Endothelial cell of umbilical vein (primary cell): Measurements from ENCODE around the gene NT5C1B. TPM values are rescaled to one million over a fixed set of nuclear protein-coding genes. Genes with fewer than 3 reads are reported as not detected.

ENCODE experiments used
- BruUV-seq: library from RNA; stranded (reverse); fragments of 400-500 nt; replicated peaks from 2 replicates; lab custom pipeline; 2021; lab: Mats Ljungman, UMichigan
- CTCF ChIA-PET: fragments of 300-600, 350-600 bp; sonication (Branson Sonifier 250); formaldehyde crosslinking; loops from one replicate; lab custom pipeline; 2021; ENCODE audit warnings: antibody characterized with exemption, inconsistent platforms; lab: Charles Lee
- POLR2A ChIA-PET: fragments of 300-600, 350-600 bp; sonication (Branson Sonifier 250); formaldehyde crosslinking; loops from one replicate; lab custom pipeline; 2021; ENCODE audit warnings: antibody characterized with exemption, inconsistent platforms; lab: Charles Lee
- DNase-seq: peaks from one replicate; pipeline ENCODE4 v3.0.0-alpha.2; 2011; ENCODE audit warnings: low read depth, low spot score
- FAIRE-seq: peaks from 2 replicates; lab custom pipeline; 2011; peaks lifted over from hg19 to GRCh38; lab: Jason Lieb, UNC
- H2AFZ ChIP-seq: 2 replicates; pipeline ENCODE4 v1.6.0; 2012; ENCODE audit warnings: low read depth, low read length, control low read depth, inconsistent platforms
- H3K27ac ChIP-seq: 2 replicates; pipeline ENCODE4 v1.5.1; 2011; ENCODE audit warnings: low read depth, mild to moderate bottlenecking, control low read depth, low read length, moderate library complexity; ENCODE audit not compliant: insufficient read depth
- H3K27me3 ChIP-seq, 2 experiments: 2 replicates each; pipeline versions ENCODE4 v1.6.0 to v1.6.1; 2011; ENCODE audit warnings: low read length in 2 of 2, mixed read lengths in 1 of 2; ENCODE audit not compliant: control insufficient read depth in 2 of 2, insufficient read depth in 2 of 2
- H3K36me3 ChIP-seq, 2 experiments: 2 replicates in 1 of 2; 3 replicates in 1 of 2; pipeline ENCODE4 v1.5.1; 2011; ENCODE audit warnings: low read length in 2 of 2, mild to moderate bottlenecking in 1 of 2, moderate library complexity in 1 of 2; ENCODE audit not compliant: control insufficient read depth in 2 of 2, insufficient read depth in 2 of 2; ENCODE audit errors: extremely low read depth in 1 of 2
- H3K4me1 ChIP-seq: 3 replicates; pipeline ENCODE4 v1.5.1; 2011; ENCODE audit warnings: mild to moderate bottlenecking, low read length; ENCODE audit not compliant: control insufficient read depth, insufficient read depth; ENCODE audit errors: extremely low read depth
- H3K4me2 ChIP-seq: 2 replicates; pipeline ENCODE4 v1.6.1; 2011; ENCODE audit warnings: low read length, control low read depth, mixed read lengths; ENCODE audit not compliant: insufficient read depth
- H3K4me3 ChIP-seq, 3 experiments: fragments of 200-600 bp in 1 of 3; sonication (generic), shearing (Covaris generic) in 1 of 3; replicated peaks in 1 of 3; 2 replicates each; pipeline ENCODE4 v1.5.1; 2011 to 2016; ENCODE audit warnings: control low read depth in 3 of 3, low read length in 3 of 3, mild to moderate bottlenecking in 2 of 3, inconsistent platforms in 1 of 3, low read depth in 1 of 3, moderate library complexity in 1 of 3; ENCODE audit not compliant: insufficient read depth in 1 of 3
- H3K79me2 ChIP-seq: 2 replicates; pipeline ENCODE4 v1.6.0; 2012; ENCODE audit warnings: low read length, inconsistent platforms; ENCODE audit not compliant: control insufficient read depth, insufficient read depth
- H3K9ac ChIP-seq: replicated peaks from 2 replicates; pipeline ENCODE3; 2011; ENCODE audit warnings: low read length, control low read depth; ENCODE audit not compliant: insufficient read depth; ENCODE audit errors: extremely low read depth
- H3K9me1 ChIP-seq: replicated peaks from 3 replicates; pipeline ENCODE4 v1.6.0; 2011; ENCODE audit warnings: mild to moderate bottlenecking, low read length; ENCODE audit not compliant: control insufficient read depth, insufficient read depth; ENCODE audit errors: extremely low read depth
- H3K9me3 ChIP-seq: replicated peaks from 2 replicates; pipeline ENCODE4 v1.5.1; 2012; ENCODE audit warnings: low read length, inconsistent platforms; ENCODE audit not compliant: control insufficient read depth, insufficient read depth
- H4K20me1 ChIP-seq: replicated peaks from 2 replicates; pipeline ENCODE3; 2011; ENCODE audit warnings: mild to moderate bottlenecking, low read length; ENCODE audit not compliant: control insufficient read depth, insufficient read depth; ENCODE audit errors: extremely low read depth
- CTCF ChIP-seq, 2 donors: IDR thresholded peaks; 1 replicate in 1 of 2; 2 replicates in 1 of 2; pipeline ENCODE4 v1.5.1; 2011; ENCODE audit warnings: low read length in 2 of 2, mild to moderate bottlenecking in 2 of 2, moderate library complexity in 2 of 2, control low read depth in 1 of 2, inconsistent platforms in 1 of 2, low read depth in 1 of 2; ENCODE audit not compliant: insufficient read depth in 1 of 2; ENCODE audit errors: extremely low read depth in 1 of 2
- EZH2 ChIP-seq: IDR thresholded peaks from 2 replicates; pipeline ENCODE4 v1.6.1; 2012; ENCODE audit warnings: borderline replicate concordance, low read depth, mild to moderate bottlenecking, moderate library complexity, low read length, inconsistent platforms; ENCODE audit not compliant: severe bottlenecking
- FOS ChIP-seq: IDR thresholded peaks from 2 replicates; pipeline ENCODE4 v1.6.1; 2011; ENCODE audit warnings: mild to moderate bottlenecking, low read length, moderate library complexity, borderline replicate concordance; ENCODE audit not compliant: insufficient read depth
- GATA2 ChIP-seq: IDR thresholded peaks from 2 replicates; pipeline ENCODE4 v1.7.0; 2011; ENCODE audit warnings: low read depth, mild to moderate bottlenecking, moderate library complexity, mixed read lengths, low read length; ENCODE audit not compliant: insufficient read length, insufficient read depth
- JUN ChIP-seq: IDR thresholded peaks from 2 replicates; pipeline ENCODE4 v1.6.1; 2011; ENCODE audit warnings: borderline replicate concordance, low read depth; ENCODE audit not compliant: insufficient read length, insufficient read depth
- MAX ChIP-seq: IDR thresholded peaks from 2 replicates; pipeline ENCODE4 v1.6.1; 2011; ENCODE audit not compliant: insufficient read depth, insufficient read length
- MYC ChIP-seq: IDR thresholded peaks from one replicate; pipeline ENCODE4 v1.6.1; 2011; ENCODE audit warnings: mild to moderate bottlenecking, low read depth, low read length
- POLR2A ChIP-seq: IDR thresholded peaks from 2 replicates; pipeline ENCODE4 v1.6.1; 2012; ENCODE audit warnings: low read depth, mild to moderate bottlenecking, control low read depth, low read length
- POLR2AphosphoS5 ChIP-seq: IDR thresholded peaks from 2 replicates; pipeline ENCODE4 v1.6.1; 2012; ENCODE audit warnings: low read depth, mild to moderate bottlenecking, control low read depth, low read length, moderate library complexity; ENCODE audit not compliant: insufficient read depth
- dilution Hi-C: fragments of 300-500 bp; cut with MboI; formaldehyde crosslinking; loops from one replicate; pipeline ENCODE4 v1.15.0; 2019; ENCODE audit warnings: low sequenced_read_pairs; ENCODE audit not compliant: extremely low pct_ligation_motif_present
- intact Hi-C: fragments of 100-400 bp; cut with micrococcal nuclease; formaldehyde crosslinking; loops from one replicate; pipeline ENCODE4 v1.10.0; 2022
- polyA plus RNA-seq, 4 experiments: library from polyadenylated mRNA; depleted of rRNA in 3 of 4; stranded (reverse) in 3 of 4; unstranded in 1 of 4; fragments of >200 nt; gene quantifications; 2 replicates each; pipeline versions ENCODE4 v1.2.1 to v1.2.3, GENCODE V29; 2011 to 2012; ENCODE audit warnings: missing spikeins in 1 of 4
- total RNA-seq: library from RNA; stranded (reverse); gene quantifications from 2 replicates; pipeline ENCODE4 v1.2.3, GENCODE V29; 2021

NT5C1B gene
- total and polyA plus RNA-seq, 2 donors (not counting 3 experiments of a cell fraction or from before 2014, with no cell fraction given): not detected

DNA sequence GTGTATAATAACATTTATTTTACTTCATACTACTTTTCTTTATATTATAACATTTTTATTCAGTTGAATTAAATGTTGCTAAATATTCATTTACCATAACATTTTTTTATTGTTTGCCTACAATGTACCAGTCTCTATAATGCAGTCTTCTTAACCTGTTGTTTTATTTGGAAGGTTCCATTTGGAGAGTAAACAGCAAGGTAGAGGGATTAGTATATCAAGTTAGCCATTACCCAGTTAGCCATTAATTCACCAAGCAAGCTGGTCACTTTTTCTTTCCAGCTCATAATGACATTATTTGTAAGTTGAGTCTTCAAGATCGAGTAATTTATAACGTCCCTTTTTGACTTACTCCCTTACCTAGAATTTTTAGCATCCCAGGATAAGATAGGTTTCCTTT, 29.7 kb upstream of the NT5C1B start:
- no peaks in the 10 kb centered on the region for H3K36me3 ChIP-seq
- intact Hi-C loops (no loop called here), dilution Hi-C loops (no loop called here)
- H2AFZ ChIP-seq: no peak overlapping the region
- H3K27ac ChIP-seq: no peak overlapping the region
- no peak overlapping the region for H3K4me3 ChIP-seq
- no peaks in the 10 kb centered on the region for H3K27me3 ChIP-seq
- CTCF ChIA-PET: interaction anchor here (1.3 kb wide), 1 partner anchor 8 kb away, joined by 3 read pairs; no protein-coding TSS in a partner anchor
- no peak for FAIRE-seq
- no peaks in the 10 kb centered on the region for H4K20me1 ChIP-seq
- H3K79me2 ChIP-seq: no peaks in the 10 kb centered on the region
- no peak overlapping the region for H3K4me2 ChIP-seq
- DNase-seq: no peak
- no peak overlapping the region for H3K9ac ChIP-seq
- POLR2A ChIA-PET: no interaction called here
- BruUV-seq: no TSS peak
- no peaks in the 10 kb centered on the region for H3K9me1 ChIP-seq
- TF ChIP-seq EZH2: no peak
- no peak for TF ChIP-seq CTCF (IDR thresholded peaks at IDR 0.05; ENCODE audit: extremely low read depth in 1 of 2, insufficient read depth in 1 of 2, low read depth in 1 of 2, low read length in 2 of 2)
- TF ChIP-seq MYC: no peak
- no peak for TF ChIP-seq MAX
- no peak for TF ChIP-seq GATA2
- TF ChIP-seq POLR2AphosphoS5: no peak
- TF ChIP-seq POLR2A: no peak
- TF ChIP-seq FOS: no peak
- no peak for TF ChIP-seq JUN
- no peaks in the 10 kb centered on the region for H3K9me3 ChIP-seq
- H3K4me1 ChIP-seq: peaks cover 6% of the 10 kb centered on the region
